NCI-H69 (cell line): ENCODE measurements around the gene MAP1S.

Experiments
- DNase-seq: peaks from one replicate; lab custom pipeline; 2025; lab: John Stamatoyannopoulos, UW

Gene MAP1S

GRCh38 chr19:17739121-17739875 lies 20.0 kb downstream of the MAP1S start:
- DNase-seq = peak; percentile 55

- DNase-seq = no peak
Measured at GRCh38 chr19:17741456-17741855, 22.2 kb downstream of the MAP1S start.

GRCh38 chr19:17743874-17744580 lies 24.7 kb downstream of the MAP1S start:
- no peak for DNase-seq

GRCh38 chr19:17747205-17748098 lies 28.2 kb downstream of the MAP1S start:
- peak; percentile 97 for DNase-seq

- no peak for DNase-seq
Measured at GRCh38 chr19:17748884-17749638, 29.8 kb downstream of the MAP1S start.

- no peak for DNase-seq
Measured at GRCh38 chr19:17749912-17750317, 30.6 kb downstream of the MAP1S start.

- DNase-seq = no peak
Measured at GRCh38 chr19:17751103-17751911, 32.0 kb downstream of the MAP1S start, which contains the start of gene FCHO1. Gene FCHO1 (plus strand): TSS chr19:17751477. CDS start chr19:17755165, 3,688 bp downstream.

- DNase-seq = no peak
Measured at GRCh38 chr19:17751912-17752273, 32.6 kb downstream of the MAP1S start.

- no peak for DNase-seq
Measured at GRCh38 chr19:17752865-17753639, 33.8 kb downstream of the MAP1S start.

- DNase-seq = no peak
Measured at GRCh38 chr19:17753976-17754375, 34.7 kb downstream of the MAP1S start.

- DNase-seq = no peak
Measured at GRCh38 chr19:17754634-17755442, 35.6 kb downstream of the MAP1S start.

- no peak for DNase-seq
Measured at GRCh38 chr19:17755443-17755890, 36.2 kb downstream of the MAP1S start.

GRCh38 chr19:17755977-17756670 lies 36.8 kb downstream of the MAP1S start:
- peak; percentile 87 for DNase-seq

GRCh38 chr19:17757125-17757524 lies 37.8 kb downstream of the MAP1S start:
- peak; percentile 72 for DNase-seq

GRCh38 chr19:17758515-17758914 lies 39.2 kb downstream of the MAP1S start:
- DNase-seq = no peak

- DNase-seq = no peak
Measured at GRCh38 chr19:17761148-17761547, 41.9 kb downstream of the MAP1S start.

- peak; percentile 95 for DNase-seq
Measured at GRCh38 chr19:17762505-17763229, 43.4 kb downstream of the MAP1S start.

- no peak for DNase-seq
Measured at GRCh38 chr19:17764348-17764747, 45.1 kb downstream of the MAP1S start.
